HG03565 (cell line): Measurements from ENCODE around the gene PIK3C2A.

ENCODE experiments used
- ATAC-seq: cut with Tn5 transposase; IDR thresholded peaks from one replicate; pipeline ENCODE4 v1.9.1; 2021; ENCODE audit warnings: mild to moderate bottlenecking, moderate library complexity; ENCODE audit not compliant: unreplicated experiment

The PIK3C2A gene

GRCh38 chr11:17161515-17161914 is 46.3 kb downstream of the PIK3C2A start:
- ATAC-seq = no peak

- no peak for ATAC-seq
These were observed 48.3 kb downstream of the PIK3C2A start for GRCh38 chr11:17159441-17159840.
